OCI-LY3 (cell line): ENCODE results near the gene SLAMF7.

ENCODE experiments used
- EZH2phosphoT487 ChIP-seq: fragments of 200-600 bp; shearing (Covaris generic); IDR thresholded peaks from 2 replicates; pipeline ENCODE4 v1.6.1; 2018; ENCODE audit warnings: antibody characterized with exemption, mixed run types, low read depth
- TF ChIP-seq, protein P1 (sequence below): fragments of 200-600, 300-600 bp; sonication (generic); IDR thresholded peaks from 2 replicates; pipeline ENCODE4 v1.5.1; 2014; ENCODE audit warnings: antibody characterized with exemption, low read length, low read depth

DNA sequence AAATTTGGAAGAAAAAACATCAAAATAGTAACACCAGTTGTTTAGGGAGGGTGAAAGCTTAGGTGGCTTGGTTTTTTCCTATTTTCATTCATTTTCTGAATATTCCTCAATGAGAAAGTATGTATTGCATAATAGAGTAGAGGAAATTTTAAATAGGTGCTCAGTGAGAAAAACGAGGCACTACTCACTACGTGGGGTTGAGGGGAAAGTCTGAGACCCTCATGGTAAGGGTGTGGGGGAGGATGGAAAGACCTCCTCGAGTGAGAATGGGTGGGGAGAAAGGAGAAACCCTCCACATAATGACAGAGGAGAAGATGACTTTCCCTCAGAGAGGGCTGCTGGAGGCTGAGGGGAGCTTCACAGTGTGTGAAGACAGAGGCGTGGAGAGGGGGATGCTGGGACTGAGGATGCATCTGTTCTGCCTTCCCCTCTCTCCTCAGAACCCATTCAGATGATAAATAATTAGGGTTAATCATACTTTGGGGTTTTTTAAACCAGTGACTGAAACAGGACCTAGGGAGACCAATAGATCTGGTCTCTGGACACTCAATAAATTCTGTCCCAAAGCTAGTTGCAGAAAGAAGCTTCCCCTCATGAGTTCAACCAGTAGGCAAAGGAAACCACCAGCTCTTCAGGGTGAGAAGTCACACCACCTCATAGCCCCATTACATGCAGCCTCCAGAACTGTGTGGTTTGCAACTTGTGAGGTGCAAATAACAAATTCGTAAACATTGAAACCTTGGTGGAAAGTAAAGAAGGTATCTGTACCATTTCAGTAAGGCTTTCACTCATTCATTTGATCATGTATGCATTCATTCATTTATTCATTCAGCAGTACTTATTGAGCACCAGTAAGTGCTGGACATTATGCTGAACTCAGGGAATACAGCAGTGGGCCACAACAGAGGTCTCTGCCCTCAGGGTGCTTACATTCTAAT is 17.1 kb downstream of the SLAMF7 start:
- TF ChIP-seq, protein P1, sequence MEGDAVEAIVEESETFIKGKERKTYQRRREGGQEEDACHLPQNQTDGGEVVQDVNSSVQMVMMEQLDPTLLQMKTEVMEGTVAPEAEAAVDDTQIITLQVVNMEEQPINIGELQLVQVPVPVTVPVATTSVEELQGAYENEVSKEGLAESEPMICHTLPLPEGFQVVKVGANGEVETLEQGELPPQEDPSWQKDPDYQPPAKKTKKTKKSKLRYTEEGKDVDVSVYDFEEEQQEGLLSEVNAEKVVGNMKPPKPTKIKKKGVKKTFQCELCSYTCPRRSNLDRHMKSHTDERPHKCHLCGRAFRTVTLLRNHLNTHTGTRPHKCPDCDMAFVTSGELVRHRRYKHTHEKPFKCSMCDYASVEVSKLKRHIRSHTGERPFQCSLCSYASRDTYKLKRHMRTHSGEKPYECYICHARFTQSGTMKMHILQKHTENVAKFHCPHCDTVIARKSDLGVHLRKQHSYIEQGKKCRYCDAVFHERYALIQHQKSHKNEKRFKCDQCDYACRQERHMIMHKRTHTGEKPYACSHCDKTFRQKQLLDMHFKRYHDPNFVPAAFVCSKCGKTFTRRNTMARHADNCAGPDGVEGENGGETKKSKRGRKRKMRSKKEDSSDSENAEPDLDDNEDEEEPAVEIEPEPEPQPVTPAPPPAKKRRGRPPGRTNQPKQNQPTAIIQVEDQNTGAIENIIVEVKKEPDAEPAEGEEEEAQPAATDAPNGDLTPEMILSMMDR, result no peak
- TF ChIP-seq EZH2phosphoT487, result no peak
